Stimulated activated CD4-positive, alpha-beta T cell treated with anti-CD3 and anti-CD28 coated beads, TNF-alpha, amount 100 ng/mL, for 48 hours (primary cell): ENCODE data around the gene OR10J4.
"Not testable (repeated sequence)": the region's sequence is repeated elsewhere in the genome, so short reads cannot be mapped to it uniquely, and the experiment has no call there.

ENCODE experiments used
- DNase-seq, 3 donors: peaks; one replicate each; pipeline ENCODE4 v3.0.0-alpha.2; 2020; ENCODE audit warnings: low read depth in 3 of 3

OR10J4 gene

GRCh38 chr1:159431904-159432303 is at the start of gene OR10J4:
Gene OR10J4, plus strand, starts transcription at chr1:159432204.
- no peak for DNase-seq

DNA sequence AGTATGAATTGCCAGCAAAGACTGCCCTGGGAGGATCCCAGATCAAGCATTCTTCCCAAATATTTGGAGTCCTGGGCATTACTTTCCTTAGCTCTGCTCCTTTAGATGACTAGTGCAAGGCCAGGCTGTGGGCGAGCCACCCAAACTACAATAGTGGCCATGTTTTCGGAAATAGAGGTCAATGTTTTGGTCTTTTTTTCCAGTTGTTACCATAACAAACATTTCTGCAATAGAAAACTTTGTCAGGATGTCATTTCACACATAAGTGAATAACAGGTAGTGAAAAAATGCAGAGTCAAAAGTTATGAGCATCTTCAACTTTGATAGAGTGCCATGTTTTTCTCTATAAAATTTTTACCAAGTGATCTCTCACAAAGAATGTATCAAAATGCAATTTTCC is 25.2 kb upstream of the OR10J4 start:
- no peak for DNase-seq

DNA sequence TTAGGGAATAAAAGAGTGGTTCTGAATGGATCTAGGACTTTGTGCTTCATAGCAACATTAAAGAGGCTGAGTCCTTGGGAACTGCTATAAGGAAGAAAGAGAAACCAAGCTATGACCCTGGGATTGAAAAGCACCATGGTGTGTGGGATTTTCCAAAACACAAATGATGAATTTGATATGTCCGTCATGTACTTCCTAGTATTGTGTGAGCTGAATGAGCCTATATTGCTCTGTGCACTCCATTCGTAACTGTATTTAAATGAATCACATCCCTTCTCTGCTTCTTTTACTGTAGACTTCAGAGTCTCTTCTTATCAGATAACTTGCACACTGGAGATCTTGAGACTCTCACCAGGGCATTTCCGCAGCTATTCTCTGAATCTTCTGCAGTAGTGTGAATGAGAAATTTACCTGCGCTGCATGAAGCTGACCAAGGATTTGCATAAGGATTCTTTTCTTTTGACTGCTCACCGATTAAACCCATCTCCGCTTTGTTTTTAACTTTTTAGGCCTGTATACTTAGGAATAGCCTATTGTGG is 23.1 kb upstream of the OR10J4 start:
- no peak for DNase-seq

DNA sequence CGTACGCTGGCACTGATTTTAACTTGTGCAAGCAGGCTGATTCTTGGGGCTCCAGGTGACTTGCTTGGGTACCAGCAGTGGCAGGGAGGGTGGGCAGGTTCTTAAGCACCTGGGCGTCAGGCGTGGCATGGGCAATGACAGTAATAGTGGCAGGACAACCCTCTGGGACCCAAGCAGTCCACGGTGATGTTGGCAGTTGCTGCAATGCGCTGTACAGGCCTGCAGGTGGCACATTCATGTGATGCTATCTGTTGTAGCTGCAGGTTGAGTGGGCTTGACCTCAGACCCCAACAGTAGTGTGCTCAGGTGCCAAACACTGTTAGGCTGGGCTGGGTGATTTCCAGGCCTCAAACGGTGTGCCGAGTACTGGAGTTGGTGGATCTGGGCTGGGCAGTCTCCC is 10.2 kb upstream of the OR10J4 start:
- DNase-seq: no peak

GRCh38 chr1:159428536-159428935 is 3.5 kb upstream of the OR10J4 start:
- DNase-seq: no peak

GRCh38 chr1:159429074-159429861 is 2.7 kb upstream of the OR10J4 start:
- no peak for DNase-seq

- no peak for DNase-seq
These were observed 1.0 kb upstream of the OR10J4 start for GRCh38 chr1:159430985-159431384.

- no peak for DNase-seq
These were observed 4.5 kb downstream of the OR10J4 start for GRCh38 chr1:159436469-159436868.

DNA sequence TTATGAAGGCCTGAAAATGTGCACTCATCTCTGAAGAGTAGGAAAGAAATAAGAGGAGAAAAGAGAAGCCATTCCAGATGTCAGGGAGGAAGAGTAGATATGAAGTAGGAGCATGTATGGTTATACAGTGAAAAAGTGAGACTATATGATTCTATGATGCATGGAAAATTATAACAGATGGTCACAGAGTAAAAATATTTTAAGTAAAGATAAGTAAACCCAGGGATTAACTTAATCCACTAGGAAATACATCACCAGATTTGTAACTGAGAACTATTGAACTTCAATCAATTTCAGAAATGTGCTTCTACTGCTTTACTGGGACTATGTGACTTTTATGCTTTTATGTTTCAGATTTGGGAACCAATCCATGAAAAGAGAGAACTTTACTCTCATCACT is 7.4 kb downstream of the OR10J4 start, which contains the start of gene OR10J1:
Gene OR10J1, plus strand, starts transcription at position 301 of the 400 bp plus-strand sequence. Its CDS starts 70 bp downstream, at position 371.
- DNase-seq: no peak

DNA sequence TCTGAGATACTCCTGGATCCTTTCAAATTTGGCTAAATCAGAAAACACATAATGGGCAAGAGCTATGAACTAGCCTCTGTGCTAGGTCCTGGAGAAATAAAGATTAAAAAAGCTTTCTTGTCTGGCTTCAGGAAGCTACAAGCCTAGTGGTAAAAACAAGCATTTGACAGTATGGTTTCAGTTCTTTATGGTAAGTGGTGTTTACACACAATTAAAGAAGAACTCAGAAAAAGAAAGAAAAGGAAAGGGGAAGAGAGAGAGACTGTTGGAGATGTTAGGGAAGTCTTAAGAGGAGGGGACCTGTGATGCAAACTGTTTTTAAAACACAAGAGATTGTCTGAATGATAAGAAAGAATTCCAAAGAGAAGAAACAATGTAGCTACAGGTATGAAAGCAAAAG is 9.4 kb downstream of the OR10J4 start:
- DNase-seq: no peak

GRCh38 chr1:159442428-159442827 is 10.4 kb downstream of the OR10J4 start:
- DNase-seq: no peak

GRCh38 chr1:159443066-159443750 is 11.2 kb downstream of the OR10J4 start:
- DNase-seq: no peak

DNA sequence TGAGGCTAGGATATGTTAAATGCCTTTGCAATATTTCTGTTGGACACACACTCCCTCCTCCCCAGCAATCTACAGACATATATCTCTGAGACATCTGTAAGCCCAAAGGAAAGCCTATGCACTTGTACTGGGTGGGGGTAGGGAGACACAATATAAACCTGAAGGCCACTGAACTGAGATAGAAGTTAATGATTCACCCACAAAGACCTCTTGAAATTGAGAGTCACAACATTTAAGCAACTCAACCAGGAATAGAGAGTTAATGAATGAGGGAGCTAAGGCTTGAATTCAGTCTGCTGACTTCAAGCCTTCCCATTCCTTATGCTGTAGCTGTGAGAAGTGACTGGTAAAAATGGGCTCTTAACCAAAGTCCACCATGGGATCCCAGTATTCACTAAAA is 12.5 kb downstream of the OR10J4 start:
- no peak for DNase-seq

DNA sequence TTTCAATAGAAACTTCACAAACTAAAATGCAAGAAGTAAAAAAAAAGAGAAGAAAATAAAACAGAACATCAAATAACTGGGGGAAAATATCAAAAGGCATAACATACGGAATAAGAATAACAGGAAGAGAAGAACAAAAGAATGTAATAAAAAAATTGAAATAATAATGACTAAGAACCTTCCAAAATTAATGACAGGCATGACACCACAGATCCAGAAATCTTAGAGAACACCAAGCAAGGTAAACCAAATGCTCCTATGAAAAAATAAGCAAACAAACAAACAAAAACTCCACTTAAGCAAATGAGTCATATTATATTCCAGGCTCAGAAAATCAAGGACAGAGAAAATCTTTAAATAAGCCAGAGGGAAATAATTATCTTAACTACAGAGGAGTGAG is 16.2 kb downstream of the OR10J4 start:
- DNase-seq: no peak

DNA sequence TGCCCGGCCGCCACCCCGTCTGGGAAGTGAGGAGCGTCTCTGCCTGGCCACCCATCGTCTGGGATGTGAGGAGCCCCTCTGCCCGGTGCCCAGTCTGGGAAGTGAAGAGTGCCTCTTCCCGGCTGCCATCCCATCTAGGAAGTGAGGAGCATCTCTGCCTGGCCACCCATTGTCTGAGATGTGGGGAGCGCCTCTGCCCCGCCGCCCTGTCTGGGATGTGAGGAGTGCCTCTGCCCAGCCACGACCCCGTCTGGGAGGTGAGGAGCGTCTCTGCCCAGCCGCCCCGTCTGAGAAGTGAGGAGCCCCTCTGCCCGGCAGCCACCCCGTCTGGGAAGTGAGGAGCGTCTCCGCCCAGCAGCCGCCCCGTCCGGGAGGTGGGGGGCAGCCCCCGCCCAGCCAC is 17.6 kb downstream of the OR10J4 start:
- not testable (repeated sequence) for DNase-seq

DNA sequence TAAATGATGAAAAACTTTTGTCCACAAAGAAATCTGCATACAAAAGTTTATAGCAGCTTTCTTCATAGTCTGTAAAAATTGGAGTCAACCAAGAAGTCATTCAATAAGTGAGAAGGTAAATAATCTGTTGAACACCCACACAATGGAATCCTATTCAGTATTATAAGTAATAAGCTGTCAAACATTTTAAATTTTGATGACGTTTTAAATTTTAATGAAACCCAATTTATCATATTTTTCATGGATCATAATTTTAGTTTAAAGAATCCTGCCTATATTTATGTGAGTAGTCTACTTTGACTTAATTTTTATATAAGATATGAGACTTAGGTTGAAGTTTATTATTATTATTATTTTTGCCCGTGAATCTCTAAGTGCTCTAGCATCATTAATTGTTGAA is 27.5 kb downstream of the OR10J4 start:
- DNase-seq: no peak

DNA sequence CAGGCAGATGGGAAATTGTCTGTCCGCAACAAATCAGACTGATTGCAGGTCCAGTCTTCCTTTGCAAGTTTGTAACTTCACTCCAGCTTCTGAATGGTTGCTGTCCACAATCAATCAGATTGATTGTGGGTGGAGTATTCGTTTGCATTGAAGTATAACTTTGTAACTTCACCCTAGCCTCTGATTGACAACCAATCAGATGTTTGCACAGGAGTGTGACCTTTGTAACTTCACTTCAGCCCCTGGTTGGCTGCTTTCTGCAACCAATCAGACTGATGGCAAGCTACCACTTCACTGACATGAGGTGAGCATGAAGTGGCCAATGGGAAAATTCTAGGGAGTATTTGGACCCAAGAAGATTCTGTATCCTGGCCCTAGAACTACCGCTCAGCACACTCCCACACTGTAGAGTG is 33.2 kb downstream of the OR10J4 start:
- DNase-seq: no peak

- DNase-seq: no peak
These were observed 36.3 kb downstream of the OR10J4 start for GRCh38 chr1:159468321-159468720.

- DNase-seq: no peak
These were observed 38.0 kb downstream of the OR10J4 start for GRCh38 chr1:159469921-159470533.

DNA sequence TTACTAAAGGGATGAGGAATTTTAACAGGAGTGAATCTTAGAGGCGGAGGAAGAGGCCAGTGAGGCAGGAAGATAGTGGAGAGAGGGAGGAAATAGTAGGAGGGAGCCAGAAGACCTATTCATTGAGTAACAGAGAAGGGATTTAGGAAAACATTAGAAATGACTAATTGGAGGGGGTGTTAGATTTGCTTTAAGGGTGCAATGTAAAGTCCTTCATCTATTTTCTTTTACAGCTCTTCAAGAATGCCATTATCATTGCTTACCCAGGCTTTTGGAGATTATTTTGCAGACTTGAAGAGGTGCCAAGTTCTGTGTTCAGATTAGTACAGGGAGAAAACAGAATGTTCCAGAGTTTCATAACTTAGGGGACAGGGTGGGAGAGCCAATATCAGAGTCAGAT is 41.3 kb downstream of the OR10J4 start:
- DNase-seq: no peak

- no peak for DNase-seq
These were observed 42.9 kb downstream of the OR10J4 start for GRCh38 chr1:159474926-159475325.
